A549 (cell line): ENCODE measurements around the gene SGTB. TPM values are rescaled to one million over a fixed set of nuclear protein-coding genes. Genes with fewer than 3 reads are reported as not detected.
A peak's percentile ranks its signal among the peaks of the same experiment; 100 is the strongest.
"Not testable (repeated sequence)": the region's sequence is repeated elsewhere in the genome, so short reads cannot be mapped to it uniquely, and the experiment has no call there.

ENCODE experiments used
- ATAC-seq, 2 experiments: fragments of 200-7000 bp in 1 of 2; fragments of >200 bp in 1 of 2; cut with Nextera tagmentation in 1 of 2; cut with Tn5 transposase in 1 of 2; 3 replicates each; pipeline versions ENCODE4 v1.8.0 to v1.9.1; 2018 to 2020; ENCODE audit warnings: mild to moderate bottlenecking in 1 of 2, moderate library complexity in 1 of 2
- CTCF ChIA-PET: fragments of 300-600 bp; sonication (Branson Sonifier 250); formaldehyde crosslinking; extraction: SDS; loops from one replicate; lab custom pipeline; 2021; ENCODE audit warnings: antibody characterized with exemption, inconsistent platforms; lab: Yijun Ruan, JAX
- POLR2A ChIA-PET: fragments of 350-600 bp; formaldehyde crosslinking; extraction: SDS; loops from one replicate; lab custom pipeline; 2021; ENCODE audit warnings: antibody characterized with exemption, inconsistent platforms; lab: Yijun Ruan, JAX
- DNase-seq, 2 experiments: peaks; one replicate each; pipeline versions ENCODE4 v3.0.0 to v3.0.0-alpha.2; 2011 to 2016; ENCODE audit warnings: low read depth in 1 of 2, low spot score in 1 of 2
- FAIRE-seq: peaks from 2 replicates; lab custom pipeline; 2011; peaks lifted over from hg19 to GRCh38; lab: Jason Lieb, UNC
- H3K27ac ChIP-seq, 2 experiments: fragments of >200 bp; sonication (Bioruptor Twin); formaldehyde crosslinking; 3 replicates each; pipeline ENCODE4 v1.5.1; 2016 to 2017
- H3K4me1 ChIP-seq: fragments of >200 bp; sonication (Bioruptor Twin); formaldehyde crosslinking; 3 replicates; pipeline ENCODE4 v1.6.1; 2016
- H3K4me2 ChIP-seq: fragments of >200 bp; sonication (Bioruptor Twin); formaldehyde crosslinking; 3 replicates; pipeline ENCODE4 v1.6.1; 2016
- H3K4me3 ChIP-seq: fragments of >200 bp; sonication (Bioruptor Twin); formaldehyde crosslinking; 3 replicates; pipeline ENCODE4 v1.5.1; 2016
- H3K9me3 ChIP-seq: fragments of >200 bp; sonication (Bioruptor Twin); formaldehyde crosslinking; 3 replicates; pipeline ENCODE4 v1.6.1; 2016
- CBX2 ChIP-seq: fragments of 200-600 bp; sonication (generic); IDR thresholded peaks from 2 replicates; pipeline ENCODE4 v1.6.1; 2016; ENCODE audit warnings: low read depth, mild to moderate bottlenecking, borderline replicate concordance
- CBX8 ChIP-seq: fragments of 200-600 bp; sonication (generic); IDR thresholded peaks from 2 replicates; pipeline ENCODE4 v1.6.1; 2016
- CEBPB ChIP-seq, 2 experiments: fragments of >200 bp in 1 of 2; sonication (Bioruptor Twin) in 1 of 2; formaldehyde crosslinking in 1 of 2; IDR thresholded peaks; 2 replicates each; pipeline ENCODE4 v1.6.1; 2012 to 2016
- EHF ChIP-seq: fragments of 250-450 bp; sonication (Bioruptor Pico); IDR thresholded peaks from 2 replicates; pipeline ENCODE4 v1.5.0; 2020; ENCODE audit warnings: mild to moderate bottlenecking
- EHMT2 ChIP-seq: fragments of 200-600 bp; sonication (generic); IDR thresholded peaks from 2 replicates; pipeline ENCODE4 v1.6.1; 2016; ENCODE audit warnings: antibody characterized with exemption, low read depth, mild to moderate bottlenecking, moderate library complexity
- HDAC2 ChIP-seq: fragments of 200-600 bp; sonication (generic); IDR thresholded peaks from 2 replicates; pipeline ENCODE4 v1.6.1; 2016
- HOXB5 ChIP-seq: fragments of 250-450 bp; sonication (Bioruptor Pico); IDR thresholded peaks from 2 replicates; pipeline ENCODE4 v1.5.0; 2020; ENCODE audit warnings: mild to moderate bottlenecking, moderate library complexity
- JUNB ChIP-seq: fragments of >200 bp; sonication (Bioruptor Twin); formaldehyde crosslinking; IDR thresholded peaks from 2 replicates; pipeline ENCODE4 v1.6.1; 2016
- NFE2L2 ChIP-seq: fragments of 150-350 bp; conservative IDR thresholded peaks from 2 replicates; pipeline ENCODE4 v1.6.1; 2014; ENCODE audit warnings: low read length
- NPAS2 ChIP-seq: fragments of 250-450 bp; sonication (Bioruptor Pico); IDR thresholded peaks from 2 replicates; pipeline ENCODE4 v1.8.0; 2022; ENCODE audit warnings: mild to moderate bottlenecking, moderate library complexity, borderline replicate concordance
- PBX3 ChIP-seq: IDR thresholded peaks from 2 replicates; pipeline ENCODE4 v1.6.1; 2012
- PHF8 ChIP-seq: fragments of 200-600 bp; sonication (generic); IDR thresholded peaks from 2 replicates; pipeline ENCODE4 v1.6.1; 2016; ENCODE audit warnings: low read depth, mild to moderate bottlenecking, antibody characterized with exemption, moderate library complexity, borderline replicate concordance
- RNF2 ChIP-seq: fragments of 200-600 bp; sonication (generic); IDR thresholded peaks from 2 replicates; pipeline ENCODE4 v1.6.1; 2016; ENCODE audit warnings: low read depth, mild to moderate bottlenecking, antibody characterized with exemption, moderate library complexity, borderline replicate concordance
- SMC3 ChIP-seq: fragments of >200 bp; sonication (Bioruptor Twin); formaldehyde crosslinking; IDR thresholded peaks from 3 replicates; pipeline ENCODE4 v1.6.1; 2018; ENCODE audit warnings: inconsistent platforms
- SREBF2 ChIP-seq: fragments of 450-650 bp; IDR thresholded peaks from 2 replicates; pipeline ENCODE4 v1.6.1; 2014; ENCODE audit warnings: mild to moderate bottlenecking, moderate library complexity
- WGBS: methylation state at CpG from one replicate; pipeline ENCODE4 v1.1.6; 2017; ENCODE audit errors: missing lambda C conversion rate; 5-methylcytosine and 5-hydroxymethylcytosine counted together
- polyA plus RNA-seq, 4 experiments: library from polyadenylated mRNA; depleted of rRNA in 3 of 4; stranded (reverse); fragments of >200 nt; fragmentation: RNase III in 1 of 4; extraction: RNeasy Plus Mini Kit Qiagen cat#74134 plus additional on column Dnase treatment in 1 of 4; gene quantifications; 2 replicates in 3 of 4; 3 replicates in 1 of 4; pipeline ENCODE4 v1.2.3, GENCODE V29; 2011 to 2017
- TF ChIP-seq, protein P1 (sequence below): fragments of >200 bp; sonication (Bioruptor Twin); formaldehyde crosslinking; IDR thresholded peaks from 3 replicates; pipeline ENCODE4 v1.5.1; 2016
- TF ChIP-seq, protein P2 (sequence below): fragments of 250-450 bp; sonication (Bioruptor Pico); IDR thresholded peaks from 2 replicates; pipeline ENCODE4 v1.5.0; 2021; ENCODE audit warnings: mild to moderate bottlenecking, moderate library complexity, borderline replicate concordance

Gene SGTB
- polyA plus RNA-seq, 2 of the 4 experiments (the other 2 are of a cell fraction): 8.6 to 17.4 TPM

- WGBS: 2% methylated on average over 9 of the region's 9 CpGs
- TF ChIP-seq, protein P1, sequence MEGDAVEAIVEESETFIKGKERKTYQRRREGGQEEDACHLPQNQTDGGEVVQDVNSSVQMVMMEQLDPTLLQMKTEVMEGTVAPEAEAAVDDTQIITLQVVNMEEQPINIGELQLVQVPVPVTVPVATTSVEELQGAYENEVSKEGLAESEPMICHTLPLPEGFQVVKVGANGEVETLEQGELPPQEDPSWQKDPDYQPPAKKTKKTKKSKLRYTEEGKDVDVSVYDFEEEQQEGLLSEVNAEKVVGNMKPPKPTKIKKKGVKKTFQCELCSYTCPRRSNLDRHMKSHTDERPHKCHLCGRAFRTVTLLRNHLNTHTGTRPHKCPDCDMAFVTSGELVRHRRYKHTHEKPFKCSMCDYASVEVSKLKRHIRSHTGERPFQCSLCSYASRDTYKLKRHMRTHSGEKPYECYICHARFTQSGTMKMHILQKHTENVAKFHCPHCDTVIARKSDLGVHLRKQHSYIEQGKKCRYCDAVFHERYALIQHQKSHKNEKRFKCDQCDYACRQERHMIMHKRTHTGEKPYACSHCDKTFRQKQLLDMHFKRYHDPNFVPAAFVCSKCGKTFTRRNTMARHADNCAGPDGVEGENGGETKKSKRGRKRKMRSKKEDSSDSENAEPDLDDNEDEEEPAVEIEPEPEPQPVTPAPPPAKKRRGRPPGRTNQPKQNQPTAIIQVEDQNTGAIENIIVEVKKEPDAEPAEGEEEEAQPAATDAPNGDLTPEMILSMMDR: no peak
- TF ChIP-seq SMC3: no peak
- no peak for TF ChIP-seq RNF2
- TF ChIP-seq NFE2L2: no peak
- TF ChIP-seq SREBF2: no peak
- TF ChIP-seq HDAC2: no peak
- TF ChIP-seq CBX2: no peak
- Histone ChIP-seq H3K4me1 (peaks cover 15% of the 10 kb centered on the region; the same call in 2 of the 3 replicates), H3K9me3 (no peaks in the 10 kb centered on the region), H3K4me3 (peak overlapping the region; percentile 72), H3K4me2 (peak overlapping the region; percentile 82), H3K27ac (peak overlapping the region; percentile 87 to 90)
- ChIA-PET POLR2A (interaction anchor here (0.9 to 1.0 kb wide), 2 partner anchors 61 to 99 kb away, joined by 4 to 5 read pairs; partner anchors contain the start of genes CENPK, NLN, PPWD1 and SGTB), CTCF (no interaction called here)
- FAIRE-seq: no peak
- no peak for DNase-seq
- ATAC-seq: no peak
These were observed 98.4 kb downstream of the SGTB start for GRCh38 chr5:65623482-65623881.

DNA sequence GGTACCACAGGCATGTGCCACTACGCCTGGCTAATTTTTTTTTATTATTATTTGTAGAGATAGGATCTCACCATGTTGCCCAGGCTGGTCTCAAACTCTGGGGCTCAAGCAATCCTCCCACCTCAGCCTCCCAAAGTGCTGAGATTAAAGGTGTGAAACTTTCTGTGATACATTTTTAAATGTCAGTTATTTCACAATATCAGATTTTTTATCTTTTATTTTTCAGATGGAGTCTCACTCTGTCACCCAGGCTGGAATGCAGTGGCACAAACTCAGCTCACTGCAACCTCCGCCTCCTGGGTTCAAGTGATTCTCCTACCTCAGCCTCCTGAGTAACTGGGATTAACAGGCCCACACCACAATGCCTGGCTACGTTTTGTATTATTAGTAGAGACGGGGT, 99.9 kb downstream of the SGTB start:
- ATAC-seq, H3K9me3 ChIP-seq, DNase-seq, FAIRE-seq, POLR2A ChIA-PET, H3K27ac ChIP-seq, H3K4me3 ChIP-seq: not testable (repeated sequence)
- Histone ChIP-seq H3K4me2 (peak overlapping the region; percentile 82; the same call in 2 of the 3 replicates), H3K4me1 (peaks cover 15% of the 10 kb centered on the region; the same call in 2 of the 3 replicates)
- CTCF ChIA-PET: interaction anchor here (1.0 to 1.6 kb wide), 2 partner anchors 11 to 13 kb away, joined by 3 to 5 read pairs; no protein-coding TSS in a partner anchor
- 89% methylated on average over 4 of the region's 4 CpGs for WGBS

DNA sequence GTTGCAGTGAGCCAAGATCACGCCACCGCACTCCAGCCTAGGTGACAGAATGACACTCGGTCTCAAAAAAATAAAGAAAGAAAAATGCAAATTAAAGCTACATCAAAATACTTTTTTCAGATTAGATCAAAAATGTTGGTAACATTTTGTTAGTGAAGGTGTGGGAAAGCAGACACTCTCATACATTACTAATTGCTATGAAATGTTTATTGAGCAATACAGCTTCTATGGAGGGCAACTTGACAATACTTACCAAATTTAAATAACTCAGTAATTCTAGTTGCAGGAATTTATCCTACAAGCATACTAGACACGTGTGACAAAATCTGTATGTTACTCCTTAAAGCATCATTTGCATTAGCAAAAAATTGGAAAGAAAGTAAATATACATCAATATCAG, 101.9 kb downstream of the SGTB start:
- no peak for FAIRE-seq
- peaks cover 8% of the 10 kb centered on the region; the same call in 1 of the 3 replicates for H3K4me1 ChIP-seq
- H3K9me3 ChIP-seq: no peaks in the 10 kb centered on the region
- TF ChIP-seq NPAS2 (no peak), HDAC2 (no peak), HOXB5 (CRISPR knock-in tag) (no peak), PHF8 (no peak), EHF (CRISPR knock-in tag) (no peak), EHMT2 (no peak), CBX8 (no peak), CEBPB (IDR thresholded peaks at IDR 0.05) (no peak), PBX3 (no peak), JUNB (no peak)
- TF ChIP-seq, protein P2, sequence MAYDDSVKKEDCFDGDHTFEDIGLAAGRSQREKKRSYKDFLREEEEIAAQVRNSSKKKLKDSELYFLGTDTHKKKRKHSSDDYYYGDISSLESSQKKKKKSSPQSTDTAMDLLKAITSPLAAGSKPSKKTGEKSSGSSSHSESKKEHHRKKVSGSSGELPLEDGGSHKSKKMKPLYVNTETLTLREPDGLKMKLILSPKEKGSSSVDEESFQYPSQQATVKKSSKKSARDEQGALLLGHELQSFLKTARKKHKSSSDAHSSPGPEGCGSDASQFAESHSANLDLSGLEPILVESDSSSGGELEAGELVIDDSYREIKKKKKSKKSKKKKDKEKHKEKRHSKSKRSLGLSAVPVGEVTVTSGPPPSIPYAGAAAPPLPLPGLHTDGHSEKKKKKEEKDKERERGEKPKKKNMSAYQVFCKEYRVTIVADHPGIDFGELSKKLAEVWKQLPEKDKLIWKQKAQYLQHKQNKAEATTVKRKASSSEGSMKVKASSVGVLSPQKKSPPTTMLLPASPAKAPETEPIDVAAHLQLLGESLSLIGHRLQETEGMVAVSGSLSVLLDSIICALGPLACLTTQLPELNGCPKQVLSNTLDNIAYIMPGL: no peak
- TF ChIP-seq, all 56 proteins: peak for 0
- ChIA-PET POLR2A (no interaction called here), CTCF (no interaction called here)
- no peak for ATAC-seq
- WGBS: 93% methylated on average over 4 of the region's 4 CpGs
- no peak overlapping the region for H3K4me3 ChIP-seq
- H3K27ac ChIP-seq: no peak overlapping the region
- H3K4me2 ChIP-seq: no peak overlapping the region
- no peak for DNase-seq

Other genes with a start within 250 kb of the SGTB start
- 0.66 and 0.69 TPM in 2 replicates for gene ADAMTS6, start 240.2 kb downstream of the SGTB start, polyA plus RNA-seq (2011; rRNA removed)
- gene ADAMTS6, start 240.2 kb downstream of the SGTB start, polyA plus RNA-seq (2017; fragmentation: RNase III; extraction: RNeasy Plus Mini Kit Qiagen cat#74134 plus additional on column Dnase treatment): 0.18 to 0.51 TPM (median 0.22 TPM) in 3 replicates
- gene CENPK, start 158.9 kb downstream of the SGTB start, polyA plus RNA-seq (2011; rRNA removed): 35.1 and 71.2 TPM in 2 replicates
- gene CENPK, start 158.9 kb downstream of the SGTB start, polyA plus RNA-seq (2017; fragmentation: RNase III; extraction: RNeasy Plus Mini Kit Qiagen cat#74134 plus additional on column Dnase treatment): 66.8 to 72.7 TPM (median 66.8 TPM) in 3 replicates
- 15.3 and 18.5 TPM in 2 replicates for gene PPWD1, start 158.8 kb downstream of the SGTB start, polyA plus RNA-seq (2011; rRNA removed)
- gene PPWD1, start 158.8 kb downstream of the SGTB start, polyA plus RNA-seq (2017; fragmentation: RNase III; extraction: RNeasy Plus Mini Kit Qiagen cat#74134 plus additional on column Dnase treatment): 26.8 to 31.3 TPM (median 27.7 TPM) in 3 replicates
- 10.7 and 12.9 TPM in 2 replicates for gene TRIM23, start 97.8 kb downstream of the SGTB start, polyA plus RNA-seq (2011; rRNA removed)
- gene TRIM23, start 97.8 kb downstream of the SGTB start, polyA plus RNA-seq (2017; fragmentation: RNase III; extraction: RNeasy Plus Mini Kit Qiagen cat#74134 plus additional on column Dnase treatment): 8.5 to 11.7 TPM (median 10.3 TPM) in 3 replicates
- 4.5 and 5.0 TPM in 2 replicates for gene SHLD3, start 97.1 kb downstream of the SGTB start, polyA plus RNA-seq (2011; rRNA removed)
- gene SHLD3, start 97.1 kb downstream of the SGTB start, polyA plus RNA-seq (2017; fragmentation: RNase III; extraction: RNeasy Plus Mini Kit Qiagen cat#74134 plus additional on column Dnase treatment): 2.7 to 3.3 TPM (median 3.2 TPM) in 3 replicates
- gene TRAPPC13, start 97.1 kb downstream of the SGTB start, polyA plus RNA-seq (2011; rRNA removed): 28.8 and 35.1 TPM in 2 replicates
- 17.2 to 18.6 TPM (median 18.5 TPM) in 3 replicates for gene TRAPPC13, start 97.1 kb downstream of the SGTB start, polyA plus RNA-seq (2017; fragmentation: RNase III; extraction: RNeasy Plus Mini Kit Qiagen cat#74134 plus additional on column Dnase treatment)
- gene NLN, start 96 bp upstream of the SGTB start, polyA plus RNA-seq (2011; rRNA removed): 74.2 and 88.9 TPM in 2 replicates
- gene NLN, start 96 bp upstream of the SGTB start, polyA plus RNA-seq (2017; fragmentation: RNase III; extraction: RNeasy Plus Mini Kit Qiagen cat#74134 plus additional on column Dnase treatment): 68.6 to 79.2 TPM (median 69.3 TPM) in 3 replicates
- 45.3 and 57.7 TPM in 2 replicates for gene ERBIN, start 204.5 kb upstream of the SGTB start, polyA plus RNA-seq (2011; rRNA removed)
- gene ERBIN, start 204.5 kb upstream of the SGTB start, polyA plus RNA-seq (2017; fragmentation: RNase III; extraction: RNeasy Plus Mini Kit Qiagen cat#74134 plus additional on column Dnase treatment): 24.3 to 25.6 TPM (median 25.6 TPM) in 3 replicates